Measurements from ENCODE around the gene FADS1. TPM values are rescaled to one million over a fixed set of nuclear protein-coding genes. Genes with fewer than 3 reads are reported as not detected.

FADS1 gene
- total and polyA plus RNA-seq, 2 of the 13 experiments (the other 11 are each of a cell fraction or from before 2014, with no cell fraction given): 91.8 to 108 TPM

DNA sequence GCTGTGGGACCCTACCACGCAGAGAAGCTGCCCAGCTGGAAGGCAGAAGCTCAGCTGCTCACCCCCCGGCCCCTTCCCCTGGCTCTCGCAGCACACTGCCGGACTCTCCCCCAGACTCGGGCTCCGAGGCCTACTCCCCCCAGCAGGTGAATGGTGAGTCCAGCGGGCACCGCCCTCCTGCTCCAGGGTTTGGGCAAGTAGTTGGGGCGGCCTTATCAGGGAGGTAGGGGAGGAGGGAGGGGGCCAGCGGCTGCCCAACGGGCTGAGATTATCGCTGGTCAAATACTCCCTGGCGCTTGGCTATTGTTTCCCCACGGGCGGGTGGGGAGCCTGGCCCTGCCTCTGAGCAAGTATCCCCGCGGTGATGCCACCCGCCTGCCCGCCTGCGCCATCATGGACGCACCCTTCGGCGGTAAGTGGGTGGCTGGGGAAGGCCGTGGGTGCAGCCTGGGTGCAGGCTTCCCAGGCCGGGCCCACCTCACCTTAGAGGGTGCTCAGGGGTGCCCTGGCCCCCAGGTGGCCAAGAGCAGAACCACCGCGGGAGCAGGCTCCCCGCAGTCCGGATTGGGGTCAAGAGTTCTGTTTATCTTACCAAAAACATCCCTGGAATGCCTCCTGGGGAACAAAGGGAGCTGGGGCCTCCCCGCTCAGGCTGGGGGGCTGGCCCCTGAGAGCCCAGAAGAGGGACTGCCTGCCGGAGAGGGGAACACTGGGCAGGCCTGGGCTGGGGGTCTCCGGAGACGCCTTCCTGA lies 47.5 kb downstream of the FADS1 start (continued):
- no peak for TF ChIP-seq SALL2 (CRISPR knock-in tag; IDR thresholded peaks at IDR 0.05)
- TF ChIP-seq ZNF747 (CRISPR knock-in tag; IDR thresholded peaks at IDR 0.05; ENCODE audit: borderline replicate concordance): no peak
- TF ChIP-seq ZNF296 (CRISPR knock-in tag; conservative IDR thresholded peaks at IDR 0.05): no peak
- peak; percentile 95 for TF ChIP-seq RXRA (CRISPR knock-in tag; IDR thresholded peaks at IDR 0.05)
- TF ChIP-seq NCOA2 (CRISPR knock-in tag; IDR thresholded peaks at IDR 0.05): peak; percentile 79
- TF ChIP-seq, protein P1, sequence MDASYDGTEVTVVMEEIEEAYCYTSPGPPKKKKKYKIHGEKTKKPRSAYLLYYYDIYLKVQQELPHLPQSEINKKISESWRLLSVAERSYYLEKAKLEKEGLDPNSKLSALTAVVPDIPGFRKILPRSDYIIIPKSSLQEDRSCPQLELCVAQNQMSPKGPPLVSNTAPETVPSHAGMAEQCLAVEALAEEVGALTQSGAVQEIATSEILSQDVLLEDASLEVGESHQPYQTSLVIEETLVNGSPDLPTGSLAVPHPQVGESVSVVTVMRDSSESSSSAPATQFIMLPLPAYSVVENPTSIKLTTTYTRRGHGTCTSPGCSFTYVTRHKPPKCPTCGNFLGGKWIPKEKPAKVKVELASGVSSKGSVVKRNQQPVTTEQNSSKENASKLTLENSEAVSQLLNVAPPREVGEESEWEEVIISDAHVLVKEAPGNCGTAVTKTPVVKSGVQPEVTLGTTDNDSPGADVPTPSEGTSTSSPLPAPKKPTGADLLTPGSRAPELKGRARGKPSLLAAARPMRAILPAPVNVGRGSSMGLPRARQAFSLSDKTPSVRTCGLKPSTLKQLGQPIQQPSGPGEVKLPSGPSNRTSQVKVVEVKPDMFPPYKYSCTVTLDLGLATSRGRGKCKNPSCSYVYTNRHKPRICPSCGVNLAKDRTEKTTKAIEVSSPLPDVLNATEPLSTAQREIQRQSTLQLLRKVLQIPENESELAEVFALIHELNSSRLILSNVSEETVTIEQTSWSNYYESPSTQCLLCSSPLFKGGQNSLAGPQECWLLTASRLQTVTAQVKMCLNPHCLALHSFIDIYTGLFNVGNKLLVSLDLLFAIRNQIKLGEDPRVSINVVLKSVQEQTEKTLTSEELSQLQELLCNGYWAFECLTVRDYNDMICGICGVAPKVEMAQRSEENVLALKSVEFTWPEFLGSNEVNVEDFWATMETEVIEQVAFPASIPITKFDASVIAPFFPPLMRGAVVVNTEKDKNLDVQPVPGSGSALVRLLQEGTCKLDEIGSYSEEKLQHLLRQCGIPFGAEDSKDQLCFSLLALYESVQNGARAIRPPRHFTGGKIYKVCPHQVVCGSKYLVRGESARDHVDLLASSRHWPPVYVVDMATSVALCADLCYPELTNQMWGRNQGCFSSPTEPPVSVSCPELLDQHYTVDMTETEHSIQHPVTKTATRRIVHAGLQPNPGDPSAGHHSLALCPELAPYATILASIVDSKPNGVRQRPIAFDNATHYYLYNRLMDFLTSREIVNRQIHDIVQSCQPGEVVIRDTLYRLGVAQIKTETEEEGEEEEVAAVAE (CRISPR knock-in tag; IDR thresholded peaks at IDR 0.05; ENCODE audit: borderline replicate concordance): no peak
- 0 out of 2 replicates have a peak, but pooled peaks have one; percentile 40 for TF ChIP-seq ZNF709 (CRISPR knock-in tag; IDR thresholded peaks at IDR 0.05)
- peak; percentile 82 for TF ChIP-seq RXRB (CRISPR knock-in tag; IDR thresholded peaks at IDR 0.05; ENCODE audit: borderline replicate concordance)
- peak; percentile 29; the same call in 1 of the 2 replicates for TF ChIP-seq ZNF749 (CRISPR knock-in tag; IDR thresholded peaks at IDR 0.05; ENCODE audit: borderline replicate concordance)
- TF ChIP-seq, protein P2, sequence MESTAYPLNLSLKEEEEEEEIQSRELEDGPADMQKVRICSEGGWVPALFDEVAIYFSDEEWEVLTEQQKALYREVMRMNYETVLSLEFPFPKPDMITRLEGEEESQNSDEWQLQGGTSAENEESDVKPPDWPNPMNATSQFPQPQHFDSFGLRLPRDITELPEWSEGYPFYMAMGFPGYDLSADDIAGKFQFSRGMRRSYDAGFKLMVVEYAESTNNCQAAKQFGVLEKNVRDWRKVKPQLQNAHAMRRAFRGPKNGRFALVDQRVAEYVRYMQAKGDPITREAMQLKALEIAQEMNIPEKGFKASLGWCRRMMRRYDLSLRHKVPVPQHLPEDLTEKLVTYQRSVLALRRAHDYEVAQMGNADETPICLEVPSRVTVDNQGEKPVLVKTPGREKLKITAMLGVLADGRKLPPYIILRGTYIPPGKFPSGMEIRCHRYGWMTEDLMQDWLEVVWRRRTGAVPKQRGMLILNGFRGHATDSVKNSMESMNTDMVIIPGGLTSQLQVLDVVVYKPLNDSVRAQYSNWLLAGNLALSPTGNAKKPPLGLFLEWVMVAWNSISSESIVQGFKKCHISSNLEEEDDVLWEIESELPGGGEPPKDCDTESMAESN (CRISPR knock-in tag; conservative IDR thresholded peaks at IDR 0.05): peak; percentile 59; the same call in 1 of the 2 replicates
- 0 out of 2 replicates have a peak, but pooled peaks have one; percentile 58 for TF ChIP-seq ATF7-NPFF (CRISPR knock-in tag; IDR thresholded peaks at IDR 0.05; ENCODE audit: low read depth)
- TF ChIP-seq ZFX (CRISPR knock-in tag; IDR thresholded peaks at IDR 0.05; ENCODE audit: low read depth): peak; percentile 90

Measured in HepG2 (cell line).